ENCODE data around the gene CYP27C1.

GRCh38 chr2:127193967-127194280 is 26.2 kb downstream of the CYP27C1 start:
- TF ChIP-seq NANOG (IDR thresholded peaks at IDR 0.05; ENCODE audit: borderline replicate concordance) (no peak), CTCF (conservative IDR thresholded peaks at IDR 0.05; ENCODE audit: low read depth in 2 of 2) (no peak), POLR2AphosphoS5 (IDR thresholded peaks at IDR 0.05; ENCODE audit: low read depth) (no peak), EZH2phosphoT487 (IDR thresholded peaks at IDR 0.05; ENCODE audit: unreplicated experiment) (no peak), EZH2 (IDR thresholded peaks at IDR 0.05; ENCODE audit: low read depth, unreplicated experiment) (no peak), CREB1 (CRISPR knock-in tag; IDR thresholded peaks at IDR 0.05; ENCODE audit: low read depth) (no peak), JUNB (IDR thresholded peaks at IDR 0.05; ENCODE audit: unreplicated experiment) (no peak)
- TF ChIP-seq, protein P1, sequence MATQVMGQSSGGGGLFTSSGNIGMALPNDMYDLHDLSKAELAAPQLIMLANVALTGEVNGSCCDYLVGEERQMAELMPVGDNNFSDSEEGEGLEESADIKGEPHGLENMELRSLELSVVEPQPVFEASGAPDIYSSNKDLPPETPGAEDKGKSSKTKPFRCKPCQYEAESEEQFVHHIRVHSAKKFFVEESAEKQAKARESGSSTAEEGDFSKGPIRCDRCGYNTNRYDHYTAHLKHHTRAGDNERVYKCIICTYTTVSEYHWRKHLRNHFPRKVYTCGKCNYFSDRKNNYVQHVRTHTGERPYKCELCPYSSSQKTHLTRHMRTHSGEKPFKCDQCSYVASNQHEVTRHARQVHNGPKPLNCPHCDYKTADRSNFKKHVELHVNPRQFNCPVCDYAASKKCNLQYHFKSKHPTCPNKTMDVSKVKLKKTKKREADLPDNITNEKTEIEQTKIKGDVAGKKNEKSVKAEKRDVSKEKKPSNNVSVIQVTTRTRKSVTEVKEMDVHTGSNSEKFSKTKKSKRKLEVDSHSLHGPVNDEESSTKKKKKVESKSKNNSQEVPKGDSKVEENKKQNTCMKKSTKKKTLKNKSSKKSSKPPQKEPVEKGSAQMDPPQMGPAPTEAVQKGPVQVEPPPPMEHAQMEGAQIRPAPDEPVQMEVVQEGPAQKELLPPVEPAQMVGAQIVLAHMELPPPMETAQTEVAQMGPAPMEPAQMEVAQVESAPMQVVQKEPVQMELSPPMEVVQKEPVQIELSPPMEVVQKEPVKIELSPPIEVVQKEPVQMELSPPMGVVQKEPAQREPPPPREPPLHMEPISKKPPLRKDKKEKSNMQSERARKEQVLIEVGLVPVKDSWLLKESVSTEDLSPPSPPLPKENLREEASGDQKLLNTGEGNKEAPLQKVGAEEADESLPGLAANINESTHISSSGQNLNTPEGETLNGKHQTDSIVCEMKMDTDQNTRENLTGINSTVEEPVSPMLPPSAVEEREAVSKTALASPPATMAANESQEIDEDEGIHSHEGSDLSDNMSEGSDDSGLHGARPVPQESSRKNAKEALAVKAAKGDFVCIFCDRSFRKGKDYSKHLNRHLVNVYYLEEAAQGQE (IDR thresholded peaks at IDR 0.05; ENCODE audit: unreplicated experiment), result no peak

Data from GM23338 (cell line).